K562 (cell line): ENCODE measurements around the gene COA3. TPM values are rescaled to one million over a fixed set of nuclear protein-coding genes. Genes with fewer than 3 reads are reported as not detected.

Experiments used
- FOS ChIP-seq: IDR thresholded peaks from 3 replicates; pipeline ENCODE4 v1.6.1; 2011; ENCODE audit not compliant: insufficient read length; ENCODE audit errors: extremely low read depth
- GTF2F1 ChIP-seq: IDR thresholded peaks from 2 replicates; pipeline ENCODE4 v1.6.1; 2011; ENCODE audit warnings: low read depth, low read length, improper control_type of control experiment
- NELFE ChIP-seq: IDR thresholded peaks from 2 replicates; pipeline ENCODE4 v1.6.1; 2011; ENCODE audit warnings: mild to moderate bottlenecking; ENCODE audit not compliant: insufficient read depth, insufficient read length
- PHB ChIP-seq: fragments of 250-450 bp; sonication (Bioruptor Pico); IDR thresholded peaks from 2 replicates; pipeline ENCODE4 v1.5.0; 2021
- PHF20 ChIP-seq: fragments of 450-650 bp; IDR thresholded peaks from 2 replicates; pipeline ENCODE4 v1.6.1; 2018; ENCODE audit not compliant: partially characterized antibody
- RBBP5 ChIP-seq: fragments of 200-600 bp; sonication (generic); IDR thresholded peaks from 2 replicates; pipeline ENCODE4 v1.6.1; 2012; ENCODE audit warnings: borderline replicate concordance, mild to moderate bottlenecking, low read length, control low read depth, inconsistent platforms; ENCODE audit not compliant: insufficient read depth, poor library complexity, severe bottlenecking
- RHOXF2B ChIP-seq: fragments of 250-450 bp; sonication (Bioruptor Pico); conservative IDR thresholded peaks from 2 replicates; pipeline ENCODE4 v1.5.1; 2021
- TCF3 ChIP-seq: sonication (generic); formaldehyde crosslinking; IDR thresholded peaks from 2 replicates; pipeline ENCODE4 v1.4.0; 2020; ENCODE audit warnings: mild to moderate bottlenecking, missing genetic modification reagents
- TFAM ChIP-seq: fragments of 250-450 bp; sonication (Bioruptor Pico); conservative IDR thresholded peaks from 2 replicates; pipeline ENCODE4 v1.5.0; 2021; ENCODE audit warnings: mild to moderate bottlenecking, moderate library complexity
- TRIM28 ChIP-seq: fragments of 450-650 bp; IDR thresholded peaks from 2 replicates; pipeline ENCODE4 v1.6.1; 2017
- YBX1 ChIP-seq: fragments of 450-650 bp; IDR thresholded peaks from 2 replicates; pipeline ENCODE4 v1.7.1; 2016; ENCODE audit warnings: mild to moderate bottlenecking
- ZNF12 ChIP-seq: sonication (generic); formaldehyde crosslinking; IDR thresholded peaks from 2 replicates; pipeline ENCODE4 v1.4.0; 2020; ENCODE audit warnings: mild to moderate bottlenecking, missing genetic modification reagents
- ZNF280B ChIP-seq: fragments of 250-450 bp; sonication (Bioruptor Pico); IDR thresholded peaks from 2 replicates; pipeline ENCODE4 v1.5.1; 2021; ENCODE audit warnings: mild to moderate bottlenecking
- ZNF407 ChIP-seq: fragments of 450-650 bp; IDR thresholded peaks from 2 replicates; pipeline ENCODE4 v1.6.1; 2016; ENCODE audit warnings: low read depth
- ZNF41 ChIP-seq: fragments of 250-450 bp; sonication (Bioruptor Pico); conservative IDR thresholded peaks from 2 replicates; pipeline ENCODE4 v1.4.0; 2020; ENCODE audit warnings: mild to moderate bottlenecking
- ZNF740 ChIP-seq, 3 experiments: fragments of 200-800 bp in 1 of 3; sonication (Bioruptor generic) in 1 of 3; sonication (generic) in 1 of 3; formaldehyde crosslinking in 1 of 3; IDR thresholded peaks; 2 replicates each; pipeline versions ENCODE4 v1.6.1 to v1.8.0; 2016 to 2022; ENCODE audit warnings: mild to moderate bottlenecking in 2 of 3, missing compliant biosample characterization in 2 of 3, missing genetic modification characterization in 2 of 3, missing genetic modification reagents in 1 of 3
- polyA plus RNA-seq, 8 experiments: library from polyadenylated mRNA; depleted of rRNA in 4 of 8; stranded (reverse) in 5 of 8; unstranded in 3 of 8; fragments of >200 nt; fragmentation: Nextera tagmentation in 2 of 8; fragmentation: Illumina TruSeq in 1 of 8; extraction: Ambion mirVana in 2 of 8; extraction: Trizol in 1 of 8; gene quantifications; 2 replicates each; pipeline versions ENCODE4 v1.2.1 to v1.2.3, GENCODE V29; 2011 to 2014; ENCODE audit warnings: inconsistent platforms in 1 of 8, missing spikeins in 1 of 8
- total RNA-seq, 7 experiments: library from RNA; depleted of rRNA in 6 of 7; stranded (reverse); fragments of >200 nt in 6 of 7; fragmentation: Illumina TruSeq in 2 of 7; extraction: Trizol in 2 of 7; gene quantifications; 2 replicates each; pipeline versions ENCODE4 v1.2.1 to v1.2.3, GENCODE V29; 2011 to 2021; ENCODE audit warnings: low replicate concordance in 1 of 7

The COA3 gene
- total and polyA plus RNA-seq, 9 of the 15 experiments (the other 6 are each of a cell fraction or from before 2014, with no cell fraction given) = 49.6 to 153 (median 61.4) TPM

- TF ChIP-seq ZNF12 (CRISPR knock-in tag) (no peak), GTF2F1 (0 out of 2 replicates have a peak, but pooled peaks have one; percentile 13), PHB (no peak), TCF3 (CRISPR knock-in tag) (peak; percentile 94), ZNF407 (no peak), ZNF41 (no peak), YBX1 (no peak), FOS (no peak), NELFE (no peak), PHF20 (no peak), RHOXF2B (CRISPR knock-in tag) (no peak), ZNF280B (CRISPR knock-in tag) (no peak), RBBP5 (peak; percentile 39), TFAM (CRISPR knock-in tag) (no peak), TRIM28 (no peak), ZNF740 (CRISPR knock-in tag; IDR thresholded peaks at IDR 0.05) (0 out of 2 replicates have a peak, but pooled peaks have one; percentile 33), ZNF740 (tag; IDR thresholded peaks at IDR 0.05) (no peak; a peak in 1 of 4 replicates)
Observed at GRCh38 chr17:42779936-42780850, 18.3 kb downstream of the COA3 start, which contains the start of gene WNK4 (continued).
